KOPT-K1 (cell line): Measurements from ENCODE around the gene PLEKHO2.

Experiments
- H3K27ac ChIP-seq: fragments of 200-600 bp; sonication (generic); 2 replicates; pipeline ENCODE4 v1.5.1; 2016; ENCODE audit warnings: antibody characterized with exemption, mild to moderate bottlenecking, low read depth, low read length; ENCODE audit not compliant: poor library complexity, severe bottlenecking
- H3K36me3 ChIP-seq: fragments of 200-600 bp; sonication (generic); 2 replicates; pipeline ENCODE4 v1.5.1; 2017; ENCODE audit warnings: antibody characterized with exemption, mild to moderate bottlenecking, low read length, moderate library complexity; ENCODE audit not compliant: insufficient read depth
- H3K9me3 ChIP-seq: fragments of 200-600 bp; sonication (generic); 2 replicates; pipeline ENCODE4 v1.5.1; 2017; ENCODE audit warnings: antibody characterized with exemption, low read length, mild to moderate bottlenecking; ENCODE audit not compliant: insufficient read depth, poor library complexity, severe bottlenecking

PLEKHO2 gene

GRCh38 chr15:64905119-64905831, 63.6 kb downstream of the PLEKHO2 start:
- H3K36me3 ChIP-seq: no peaks in the 10 kb centered on the region
- H3K27ac ChIP-seq: no peak overlapping the region
- H3K9me3 ChIP-seq: peaks cover 8% of the 10 kb centered on the region

DNA sequence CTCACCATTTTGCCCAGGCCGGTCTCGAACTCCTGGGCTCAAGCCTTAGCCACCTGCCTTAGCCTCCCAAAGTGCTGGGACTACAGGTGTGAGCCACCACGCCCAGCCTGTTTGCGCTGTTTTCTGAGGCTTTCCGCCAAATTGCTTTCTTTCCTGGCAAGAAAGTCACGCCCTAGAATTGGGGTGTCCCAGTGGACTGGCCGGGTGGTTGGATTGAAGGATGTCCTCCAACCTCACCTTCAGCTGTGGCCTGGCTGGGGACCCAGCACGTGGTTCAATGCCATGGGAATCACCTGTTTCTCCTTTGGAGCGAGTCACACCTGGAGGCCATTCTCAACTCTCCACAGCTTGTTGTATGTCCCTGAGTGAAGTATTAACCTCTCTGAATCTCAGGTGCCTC, 64.2 kb downstream of the PLEKHO2 start:
- Histone ChIP-seq H3K9me3 (peaks cover 4% of the 10 kb centered on the region), H3K36me3 (no peaks in the 10 kb centered on the region), H3K27ac (no peak overlapping the region)

- no peak overlapping the region for H3K27ac ChIP-seq
- H3K36me3 ChIP-seq: no peaks in the 10 kb centered on the region
- H3K9me3 ChIP-seq: no peaks in the 10 kb centered on the region
Observed at GRCh38 chr15:64906402-64906801, 64.7 kb downstream of the PLEKHO2 start.

GRCh38 chr15:64907991-64908390, 66.3 kb downstream of the PLEKHO2 start:
- no peaks in the 10 kb centered on the region for H3K9me3 ChIP-seq
- H3K36me3 ChIP-seq: no peaks in the 10 kb centered on the region

DNA sequence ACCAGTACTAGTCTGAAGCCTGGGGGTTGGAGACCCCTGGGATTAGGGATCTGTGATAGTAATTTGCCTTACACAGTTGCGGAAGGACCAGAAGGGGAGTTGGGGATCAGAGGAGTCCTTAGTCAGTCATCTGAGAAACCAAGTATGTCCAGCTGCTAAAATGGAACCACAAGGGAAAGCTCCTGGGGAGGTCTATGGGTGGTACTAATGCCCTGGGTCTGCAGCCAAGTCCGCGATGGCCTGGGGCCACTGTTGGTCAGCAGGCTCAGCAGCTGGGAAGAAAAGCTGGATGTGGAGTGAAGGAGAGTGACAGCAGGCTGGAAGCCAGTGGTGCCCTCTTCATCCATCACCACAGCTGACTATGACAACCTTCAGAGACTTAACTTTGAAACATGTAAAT, 67.8 kb downstream of the PLEKHO2 start:
- H3K36me3 ChIP-seq: no peaks in the 10 kb centered on the region
- no peaks in the 10 kb centered on the region for H3K9me3 ChIP-seq
- H3K27ac ChIP-seq: no peak overlapping the region

More at GRCh38 chr15:64907991-64908390, 66.3 kb downstream of the PLEKHO2 start:
- H3K27ac ChIP-seq: no peak overlapping the region

DNA sequence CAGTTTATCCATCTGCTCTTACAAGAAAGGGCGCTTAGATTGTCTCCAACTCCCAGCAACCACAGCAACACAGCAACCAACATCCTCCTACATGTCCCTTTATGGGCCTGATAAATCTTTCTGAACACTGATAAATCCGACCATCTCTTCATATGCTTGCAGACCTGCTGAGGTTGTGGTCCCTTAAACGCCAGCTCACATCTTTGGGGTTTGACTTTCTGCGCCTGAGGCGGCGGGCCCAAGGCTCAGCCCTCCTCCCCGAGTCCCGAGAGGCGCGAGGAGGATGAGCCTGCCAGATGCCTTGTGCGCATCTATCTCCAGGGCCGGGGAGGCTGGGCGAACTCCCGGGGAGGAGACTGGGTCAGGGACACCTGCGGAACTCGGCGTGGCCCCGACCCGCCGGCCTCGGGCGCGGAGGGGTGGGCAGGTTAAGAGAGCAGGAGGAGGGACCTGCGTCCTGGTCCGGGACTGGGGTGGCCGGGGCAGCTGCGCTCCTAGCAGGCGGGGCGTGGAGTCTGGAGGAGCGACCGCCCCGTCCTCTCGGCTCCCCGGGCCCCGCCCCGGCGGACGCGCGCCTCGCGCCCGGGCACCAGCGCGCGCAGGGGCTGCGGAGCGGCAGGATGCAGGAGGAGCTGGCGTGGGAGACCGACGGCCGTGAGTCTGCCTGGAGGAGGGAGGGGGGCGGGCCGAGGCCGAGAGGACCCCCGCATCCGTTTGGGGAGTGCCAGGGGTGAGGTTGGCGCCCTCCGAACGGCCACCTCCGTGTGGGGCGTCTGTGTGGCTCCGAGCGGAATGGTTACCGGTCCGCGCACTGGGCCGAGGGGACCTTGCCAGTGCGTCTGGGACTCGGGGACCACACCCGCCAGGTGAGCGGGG, 69.8 kb downstream of the PLEKHO2 start, which contains the start of gene ANKDD1A:
ANKDD1A (plus strand) TSS at position 592 of the 876 bp plus-strand sequence; CDS start at position 621, 29 bp downstream.
- Histone ChIP-seq H3K36me3 (no peaks in the 10 kb centered on the region), H3K27ac (no peak within 1 kb of the TSS), H3K9me3 (no peaks in the 10 kb centered on the region)

GRCh38 chr15:64912379-64913325, 70.9 kb downstream of the PLEKHO2 start:
- H3K36me3 ChIP-seq: no peaks in the 10 kb centered on the region
- H3K9me3 ChIP-seq: no peaks in the 10 kb centered on the region
- no peak overlapping the region for H3K27ac ChIP-seq

DNA sequence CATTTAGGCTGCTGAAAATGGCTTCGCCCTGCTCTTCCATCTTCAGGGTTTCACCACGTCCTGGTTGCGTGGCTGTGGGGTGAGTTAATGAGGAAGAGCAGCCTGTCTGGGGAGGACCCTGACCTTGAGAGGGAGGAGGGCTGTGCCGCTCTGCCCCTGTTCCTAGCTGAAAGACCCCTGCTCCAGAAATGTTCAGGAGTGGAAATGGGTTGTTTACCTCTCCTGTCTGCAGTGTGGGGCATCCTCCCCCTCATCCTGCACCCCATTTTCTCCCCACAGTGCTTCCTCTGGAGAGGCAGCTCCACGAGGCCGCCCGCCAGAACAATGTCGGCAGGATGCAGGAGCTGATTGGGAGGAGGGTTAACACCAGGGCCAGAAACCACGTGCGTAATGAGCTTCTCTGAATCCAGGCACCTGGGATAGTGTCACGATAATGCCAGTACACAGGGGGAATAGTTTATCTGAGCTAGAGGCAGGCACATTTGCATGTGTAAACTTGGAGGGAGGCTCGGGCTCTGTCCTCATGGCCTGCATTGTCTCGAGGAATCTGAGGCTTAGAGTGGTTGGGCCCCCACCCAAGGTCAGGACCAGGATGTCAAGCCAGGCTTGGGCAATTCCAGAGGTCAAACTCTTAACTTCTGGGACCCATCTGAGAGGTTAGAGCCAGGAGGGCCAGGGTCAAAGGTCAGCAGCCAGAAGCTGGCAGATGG, 74.0 kb downstream of the PLEKHO2 start:
- no peaks in the 10 kb centered on the region for H3K36me3 ChIP-seq
- no peak overlapping the region for H3K27ac ChIP-seq
- no peaks in the 10 kb centered on the region for H3K9me3 ChIP-seq

DNA sequence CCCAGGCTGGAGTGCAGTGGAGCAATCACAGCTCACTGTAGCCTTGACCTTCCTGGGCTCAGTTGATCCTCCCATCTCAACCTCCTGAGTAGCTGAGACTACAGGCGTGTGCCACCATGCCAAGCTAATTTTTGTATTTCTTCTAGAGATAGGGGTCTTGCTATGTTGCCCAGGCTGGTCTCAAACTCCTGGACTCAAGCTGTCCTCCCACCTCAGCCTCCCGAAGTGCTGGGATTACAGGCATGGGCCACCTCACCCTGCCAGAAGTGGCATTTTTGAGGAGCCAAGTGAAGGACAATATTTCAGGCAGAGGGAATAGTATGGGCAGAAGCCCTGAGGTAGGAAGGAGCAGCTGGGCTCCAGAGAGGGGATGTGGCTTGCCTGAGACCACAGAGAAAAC, 74.7 kb downstream of the PLEKHO2 start:
- H3K36me3 ChIP-seq: no peaks in the 10 kb centered on the region
- no peak overlapping the region for H3K27ac ChIP-seq
- no peaks in the 10 kb centered on the region for H3K9me3 ChIP-seq

- Histone ChIP-seq H3K27ac (no peak overlapping the region), H3K9me3 (no peaks in the 10 kb centered on the region), H3K36me3 (no peaks in the 10 kb centered on the region)
Observed at GRCh38 chr15:64917211-64917610, 75.5 kb downstream of the PLEKHO2 start.
